HG03045 (cell line): Measurements from ENCODE around the gene PPT1.
"Not testable (repeated sequence)": the region's sequence is repeated elsewhere in the genome, so short reads cannot be mapped to it uniquely, and the experiment has no call there.

Experiments
- ATAC-seq: cut with Tn5 transposase; IDR thresholded peaks from one replicate; pipeline ENCODE4 v1.9.1; 2021; ENCODE audit warnings: mild to moderate bottlenecking, moderate library complexity; ENCODE audit not compliant: unreplicated experiment

The PPT1 gene

DNA sequence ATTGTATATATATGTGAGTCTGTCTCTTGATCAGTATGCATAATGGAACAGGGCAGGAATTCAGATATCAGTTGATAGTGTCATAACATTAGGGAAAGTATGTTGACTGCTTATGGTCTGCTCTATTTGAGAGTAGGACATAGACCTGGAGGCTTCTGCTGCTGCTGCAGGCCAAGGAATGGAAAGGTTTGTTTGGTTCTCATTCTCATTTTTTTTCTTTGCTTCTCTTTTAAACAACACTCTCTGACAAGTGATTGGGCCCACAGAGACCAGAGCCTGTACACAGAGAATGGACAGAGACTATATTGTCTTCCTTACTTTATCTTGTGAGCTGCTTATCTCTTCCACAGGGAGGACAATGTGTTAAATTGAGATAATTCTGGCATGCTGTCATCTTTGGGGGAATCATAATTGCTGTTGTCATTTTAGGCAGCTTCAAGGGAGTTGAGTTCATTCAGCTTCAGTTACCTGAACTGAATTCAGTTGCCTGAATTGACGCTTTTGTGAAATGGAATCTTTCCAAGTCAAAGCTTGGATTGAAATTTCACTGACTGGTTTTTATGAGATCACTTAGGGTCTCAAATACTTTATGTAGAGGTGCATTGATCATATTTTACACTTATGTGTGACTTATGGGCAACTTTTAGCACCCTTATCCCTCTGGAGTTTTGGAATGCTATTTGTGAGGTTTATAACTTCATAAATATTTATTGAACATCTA is 39.6 kb downstream of the PPT1 start:
- no peak for ATAC-seq

DNA sequence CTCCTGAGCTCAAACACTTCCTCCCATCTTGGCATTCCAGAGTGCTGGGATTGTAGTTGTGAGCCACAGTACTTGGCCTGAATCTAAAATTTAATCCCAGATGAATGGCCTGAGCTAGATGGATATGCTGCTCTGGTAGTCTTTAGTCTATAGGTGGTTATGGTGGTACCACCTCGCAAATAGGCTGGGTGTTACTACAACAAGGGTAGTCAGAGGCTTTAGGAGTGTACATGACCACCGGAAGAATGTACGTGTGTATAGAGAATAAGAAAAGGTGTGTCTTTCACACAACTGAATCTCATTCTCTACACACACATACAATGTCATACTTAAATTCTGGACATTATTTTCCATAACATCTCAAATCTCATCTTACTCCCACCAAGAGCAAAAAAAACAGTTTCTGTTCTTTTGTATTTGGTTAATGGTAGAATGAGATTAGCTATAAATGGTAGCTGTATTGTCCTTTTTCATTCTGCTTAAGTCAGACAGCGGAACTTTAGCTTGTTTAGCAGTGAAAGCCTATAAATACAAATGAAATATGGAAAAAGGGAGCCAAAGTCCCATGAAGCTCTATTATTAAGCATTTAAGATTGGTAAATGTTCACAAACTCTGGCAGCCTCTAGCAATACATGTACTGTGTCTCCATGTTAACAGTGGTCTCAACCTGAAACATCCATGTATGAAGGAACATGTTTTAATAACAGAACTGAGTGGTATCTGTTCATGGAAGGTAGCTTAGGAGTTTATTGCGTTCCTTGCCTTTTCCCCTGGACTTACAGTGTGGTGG is 40.3 kb downstream of the PPT1 start:
- no peak for ATAC-seq

DNA sequence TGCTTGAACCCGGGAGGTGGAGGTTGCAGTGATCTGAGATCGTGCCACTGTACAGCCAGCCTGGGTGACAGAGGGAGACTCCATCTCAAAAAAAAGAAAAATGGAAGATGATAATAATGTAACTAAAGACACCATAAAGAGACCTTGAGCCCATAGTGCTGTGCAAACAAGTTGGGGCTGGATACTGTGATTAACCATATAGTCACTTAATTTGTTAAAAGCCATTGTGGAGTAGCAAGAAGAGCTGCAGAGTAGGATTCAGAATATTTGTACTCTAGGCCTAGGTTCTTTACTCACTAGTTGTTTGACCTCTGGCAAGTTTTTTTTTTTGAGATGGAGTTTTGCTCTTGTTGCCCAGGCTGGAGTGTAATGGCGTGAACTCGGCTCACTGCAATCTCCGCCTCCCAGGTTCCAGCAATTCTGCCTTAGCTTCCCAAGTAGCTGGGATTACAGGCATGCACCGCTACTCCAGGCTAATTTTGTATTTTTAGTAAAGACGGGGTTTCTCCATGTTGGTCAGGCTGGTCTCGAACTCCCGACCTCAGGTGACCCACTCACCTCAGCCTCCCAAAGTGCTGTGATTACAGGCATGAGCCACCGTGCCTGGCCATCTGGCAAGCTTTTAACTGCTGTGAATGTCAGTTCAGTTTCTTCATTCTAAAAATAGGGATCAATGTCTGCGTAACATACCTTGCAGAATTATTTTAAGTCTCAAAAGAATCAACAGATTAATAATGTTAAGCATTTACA is 43.7 kb downstream of the PPT1 start:
- no peak for ATAC-seq

DNA sequence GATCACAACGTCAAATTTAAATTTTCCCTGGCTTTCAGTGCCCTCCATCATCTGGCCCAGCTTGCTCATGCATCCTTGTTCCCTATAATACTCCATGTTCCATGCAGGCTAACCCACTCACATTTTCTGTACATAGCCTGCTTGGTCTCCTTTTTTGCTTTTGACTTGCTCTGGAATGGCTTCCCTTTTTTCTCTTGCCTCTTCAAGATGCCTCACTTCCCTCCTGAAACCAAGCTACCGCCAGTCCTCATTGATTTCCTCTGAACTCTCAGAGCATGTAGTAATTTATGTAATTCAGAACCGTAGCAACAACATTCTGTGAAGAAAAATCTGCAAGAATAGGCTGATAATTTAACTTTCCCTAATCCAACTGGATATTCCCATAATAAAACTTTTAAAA is 46.2 kb downstream of the PPT1 start:
- ATAC-seq, result no peak

DNA sequence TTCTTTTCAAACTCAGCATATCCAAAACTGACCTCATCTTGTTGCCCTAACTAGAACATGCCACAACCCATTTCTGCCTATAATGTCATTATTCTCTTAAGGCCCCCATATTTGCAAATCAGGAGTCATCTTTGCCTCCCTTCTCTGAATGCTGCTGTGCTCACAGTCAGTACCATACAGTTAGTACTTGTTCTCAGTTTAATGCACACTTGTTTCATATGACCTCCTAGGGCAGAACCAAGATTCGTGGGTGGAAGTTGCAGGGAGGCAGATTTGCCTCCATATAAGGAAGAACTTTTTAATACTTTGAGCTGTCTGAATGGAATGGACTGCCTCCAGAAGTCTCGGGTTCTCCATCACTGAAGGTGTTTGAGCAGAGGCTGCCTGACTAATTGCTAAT is 47.3 kb downstream of the PPT1 start:
- ATAC-seq, result no peak

DNA sequence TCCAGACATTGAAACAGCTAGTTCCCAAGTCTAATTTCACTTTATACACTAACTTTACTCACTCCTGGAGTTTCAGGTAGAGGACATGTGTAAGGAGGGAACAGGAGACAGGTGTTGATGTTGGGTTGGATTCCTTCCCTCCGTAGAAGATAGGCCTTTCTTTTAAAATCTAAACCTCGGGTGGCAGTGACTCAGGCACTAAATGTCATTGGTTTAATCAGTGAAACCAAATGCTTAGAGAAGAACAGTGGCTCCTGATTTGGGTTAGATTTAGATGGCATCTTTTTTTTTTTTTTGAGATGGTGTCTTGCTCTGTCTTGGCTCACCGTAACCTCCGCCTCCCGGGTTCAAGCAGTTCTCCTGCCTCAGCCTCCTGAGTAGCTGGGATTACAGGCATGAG is 49.3 kb downstream of the PPT1 start:
- no peak for ATAC-seq

DNA sequence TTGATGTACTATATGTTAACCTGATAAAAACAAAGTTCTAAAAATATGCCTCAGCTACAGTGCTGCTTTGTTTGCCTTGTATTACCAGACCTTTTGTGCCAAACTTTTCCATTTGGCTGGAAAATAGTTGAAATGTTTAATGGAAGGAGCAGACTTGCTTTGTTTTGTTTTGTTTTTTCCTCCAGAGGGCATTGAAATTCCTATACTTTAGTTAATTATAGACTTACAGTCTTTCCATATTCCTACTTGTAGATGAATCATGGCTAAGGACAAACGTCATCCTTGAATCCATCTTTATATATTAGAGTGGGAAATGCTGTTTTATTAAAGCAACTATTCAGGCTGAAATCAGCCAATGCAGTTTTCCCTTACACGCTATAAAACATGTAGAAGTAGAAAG is 49.8 kb downstream of the PPT1 start:
- no peak for ATAC-seq

DNA sequence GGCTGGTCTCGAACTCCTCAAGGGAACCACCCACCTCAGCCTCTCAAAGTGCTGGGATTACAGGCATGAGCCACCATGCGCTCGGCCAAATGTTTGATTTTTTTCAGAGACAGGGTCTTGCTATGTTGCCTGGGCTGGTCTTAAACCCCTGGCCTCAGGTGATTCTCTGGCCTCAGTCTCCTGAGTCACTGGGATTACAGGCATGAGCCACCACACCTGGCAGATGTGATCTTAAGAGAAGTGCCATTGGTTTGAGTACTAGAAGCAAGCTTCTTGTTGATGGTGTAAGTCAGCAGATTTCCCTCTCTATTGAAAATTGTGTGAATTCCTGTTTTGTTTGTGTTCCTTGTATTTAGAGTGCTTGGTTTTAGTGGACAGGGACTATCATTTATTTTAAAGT is 51.3 kb downstream of the PPT1 start:
- no peak for ATAC-seq

DNA sequence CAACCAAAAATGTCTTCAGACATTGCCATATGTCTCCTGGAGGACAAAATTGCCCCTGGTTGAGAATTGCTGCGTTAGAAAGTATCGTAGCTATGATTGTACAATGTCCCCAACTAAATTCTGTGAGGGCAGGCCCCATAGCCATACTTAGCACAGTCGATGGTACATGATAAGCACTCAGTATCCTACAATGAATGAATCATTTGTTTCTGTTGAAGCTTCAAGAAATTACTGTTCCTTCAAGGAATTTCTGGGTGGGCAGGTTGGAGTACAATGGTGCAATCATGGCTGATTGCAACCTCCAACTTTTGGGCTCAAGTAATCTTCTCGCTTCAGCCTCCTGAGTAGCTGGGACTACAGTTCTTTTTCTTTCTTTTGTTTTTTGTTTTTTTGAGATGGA is 51.9 kb downstream of the PPT1 start:
- no peak for ATAC-seq

DNA sequence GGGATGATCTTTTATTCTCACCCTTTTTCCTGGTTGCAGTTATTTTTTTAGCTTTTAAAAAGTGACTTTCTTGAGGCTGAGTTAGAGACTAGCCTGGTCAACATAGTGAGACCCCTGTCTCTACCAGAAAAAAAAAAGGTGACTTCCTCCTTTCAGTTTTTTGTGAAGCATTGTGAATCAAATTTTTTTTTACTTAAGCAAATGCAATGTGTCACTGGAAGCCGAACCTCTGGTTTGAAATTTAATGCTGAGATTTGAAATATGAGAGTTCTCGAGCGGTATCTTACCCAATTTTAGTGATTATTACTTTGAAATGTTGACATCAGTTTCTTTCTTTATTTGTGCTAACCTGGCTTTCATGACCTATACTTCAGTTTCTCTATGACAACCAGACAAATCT is 52.9 kb downstream of the PPT1 start:
- ATAC-seq, result no peak

DNA sequence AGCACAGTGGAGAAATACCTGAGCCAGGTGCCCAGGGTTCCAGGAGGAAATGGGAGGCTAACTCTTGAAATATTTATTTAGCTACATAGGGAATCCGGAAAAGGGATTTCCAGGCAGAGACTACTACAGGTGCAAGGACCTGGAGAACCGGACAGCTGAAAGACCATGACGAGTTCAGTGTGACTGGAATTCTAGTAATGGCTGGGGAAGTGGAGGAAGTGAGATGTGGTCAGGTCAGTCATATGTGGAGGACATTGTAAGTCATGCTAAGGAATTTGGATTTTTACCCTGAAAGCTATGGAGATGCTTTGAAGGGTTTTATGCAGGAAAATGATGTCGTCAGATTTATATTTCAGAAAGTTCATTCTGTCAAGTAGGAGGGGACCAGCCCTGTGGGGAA is 54.7 kb downstream of the PPT1 start:
- ATAC-seq, result no peak

DNA sequence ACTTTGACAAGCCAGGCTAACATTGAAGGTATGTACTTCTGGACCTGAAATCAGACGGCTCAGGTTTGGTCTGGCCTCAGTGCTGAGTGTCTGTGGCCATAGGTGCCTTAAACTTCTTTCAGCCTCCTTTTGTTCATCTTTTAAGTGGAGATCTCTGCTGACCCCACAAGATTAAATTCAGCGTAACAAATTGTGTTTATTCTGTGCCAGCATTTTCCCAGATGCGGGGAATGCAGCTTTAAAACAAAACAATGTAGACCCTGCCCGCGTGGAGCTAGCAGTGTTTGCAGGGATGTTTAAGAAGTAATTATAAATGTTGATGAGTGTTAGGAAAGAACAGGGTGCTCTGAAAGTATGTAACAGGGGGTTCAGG is 55.6 kb downstream of the PPT1 start:
- no peak for ATAC-seq

DNA sequence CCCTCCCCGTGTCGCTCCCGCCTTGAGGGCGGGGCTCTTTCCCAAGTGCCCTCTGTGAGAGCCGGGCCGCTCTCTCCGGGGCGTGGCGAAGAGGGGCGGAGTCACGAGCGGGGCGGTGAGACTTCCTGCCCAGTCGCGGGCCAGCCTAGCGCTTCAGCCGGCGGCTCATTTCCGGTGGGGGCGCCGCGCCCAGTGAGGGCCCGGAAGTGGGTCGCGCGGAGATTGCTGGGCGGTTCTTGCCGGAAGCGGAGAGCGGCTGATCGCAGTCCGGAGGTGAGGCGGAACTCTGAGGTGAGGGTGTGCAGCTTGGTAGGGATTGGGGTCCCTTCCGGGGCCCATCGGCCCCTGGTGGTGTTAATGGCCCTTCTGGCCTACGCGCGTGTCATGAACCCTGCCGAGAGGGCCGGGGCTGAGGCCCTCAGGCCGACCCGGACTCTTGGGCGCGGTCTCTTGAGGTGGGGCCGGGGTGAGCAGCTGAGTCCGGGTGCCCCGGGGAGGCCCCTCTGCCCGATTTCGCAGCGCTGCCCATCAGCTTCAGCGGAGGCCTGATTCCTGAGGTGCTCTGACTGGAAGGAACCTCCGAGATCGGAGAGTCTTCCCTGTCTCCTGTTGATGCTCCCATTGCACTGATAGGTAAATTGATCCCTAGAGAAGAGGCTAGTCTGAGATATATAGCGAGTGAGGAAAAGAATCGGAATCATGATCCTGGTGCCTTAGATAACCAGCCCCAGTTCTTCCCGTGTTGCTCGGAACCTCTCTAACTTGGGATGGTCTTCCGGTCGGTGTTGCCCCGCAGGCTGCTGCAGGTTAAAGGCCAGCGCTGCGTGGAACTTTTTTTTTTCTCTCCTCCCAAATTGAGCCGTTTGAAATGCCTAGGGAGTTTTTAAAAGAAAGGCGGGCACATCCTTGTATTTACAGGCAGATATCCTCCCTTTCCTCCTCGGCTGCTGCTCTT is 56.3 kb downstream of the PPT1 start, which contains the start of gene CAP1:
Gene CAP1 (plus strand): TSS at position 219 of the 955 bp plus-strand sequence. CDS start 18,618 bp downstream, outside the sequence.
- ATAC-seq, result peak; percentile 84

DNA sequence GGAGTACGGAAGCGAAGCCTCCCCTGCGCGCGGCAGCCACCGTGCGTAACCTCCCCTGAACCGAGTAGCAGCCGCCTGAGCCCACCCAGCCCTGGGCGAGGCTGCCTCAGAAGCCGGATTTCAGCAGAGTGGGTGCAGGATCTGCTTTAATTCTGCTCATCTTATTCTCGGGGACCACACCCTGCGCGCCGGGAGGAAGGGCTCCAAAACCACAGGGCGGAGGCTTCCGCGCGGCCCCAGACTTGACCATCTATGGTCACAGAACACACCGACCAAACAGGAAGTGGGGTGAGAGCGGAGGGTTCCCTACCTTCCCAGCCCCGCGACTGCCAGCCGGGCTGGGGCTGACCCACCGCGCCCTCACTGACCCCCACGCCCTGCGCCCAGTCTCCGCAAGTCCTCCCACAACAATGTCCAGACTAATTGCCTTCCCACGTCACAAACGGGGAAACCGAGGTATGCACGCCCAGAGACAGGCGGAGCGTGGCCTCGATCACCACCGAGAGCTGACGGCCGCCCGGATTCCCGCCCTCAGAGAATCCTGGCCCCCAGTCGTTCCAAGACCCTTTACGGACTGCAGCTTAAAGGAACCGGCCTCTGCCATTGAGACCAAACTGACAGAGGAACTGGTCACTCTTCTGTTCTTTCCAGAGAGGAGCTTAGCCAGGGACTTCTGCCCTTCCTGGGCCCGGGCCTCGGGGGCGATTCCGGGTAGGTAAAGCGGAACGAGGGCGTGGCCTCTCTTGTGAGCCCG is 57.1 kb downstream of the PPT1 start:
- ATAC-seq, result peak; percentile 57

DNA sequence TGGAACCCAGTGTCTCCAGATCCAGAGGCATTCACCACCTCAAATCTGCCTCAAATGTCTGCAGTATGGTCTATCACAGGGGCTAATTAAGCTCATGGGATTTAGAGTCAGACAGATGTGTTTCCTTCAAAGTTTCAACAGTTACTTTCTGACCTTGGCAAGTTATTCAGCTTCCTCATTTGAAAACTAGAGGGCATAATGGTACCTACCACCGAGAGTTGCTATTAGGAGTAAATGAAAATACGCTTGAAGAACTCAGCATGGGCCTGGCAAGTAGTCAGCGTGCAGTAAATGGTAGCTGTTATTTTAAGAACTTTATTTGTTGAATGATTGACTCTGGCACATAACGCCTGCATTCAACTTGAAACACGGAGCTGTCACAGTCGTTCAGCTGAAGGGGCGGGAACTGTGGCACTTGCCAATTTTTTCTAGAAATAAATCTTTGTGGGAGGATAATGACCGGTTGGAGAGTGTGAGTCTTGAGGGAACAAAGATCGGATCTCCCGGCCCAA is 57.8 kb downstream of the PPT1 start:
- no peak for ATAC-seq

DNA sequence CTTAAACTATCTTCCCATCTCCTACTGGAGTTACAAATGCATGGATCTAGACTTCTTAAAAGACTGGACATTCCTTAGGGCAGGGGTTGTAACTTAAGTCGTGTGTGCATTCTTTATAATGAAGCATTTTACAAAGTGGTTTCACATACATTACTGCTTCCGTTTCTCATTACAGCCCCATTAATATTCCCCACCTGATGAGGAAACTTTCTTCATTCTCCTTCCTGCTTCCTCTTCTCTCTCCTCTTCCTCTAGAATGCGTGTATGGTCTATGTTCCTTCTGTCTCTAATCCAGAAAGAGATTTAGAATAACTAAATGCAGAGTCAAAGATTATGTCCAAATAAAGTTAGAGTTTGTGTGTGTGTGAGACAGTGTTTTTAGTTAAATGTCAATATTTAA is 58.4 kb downstream of the PPT1 start:
- no peak for ATAC-seq

DNA sequence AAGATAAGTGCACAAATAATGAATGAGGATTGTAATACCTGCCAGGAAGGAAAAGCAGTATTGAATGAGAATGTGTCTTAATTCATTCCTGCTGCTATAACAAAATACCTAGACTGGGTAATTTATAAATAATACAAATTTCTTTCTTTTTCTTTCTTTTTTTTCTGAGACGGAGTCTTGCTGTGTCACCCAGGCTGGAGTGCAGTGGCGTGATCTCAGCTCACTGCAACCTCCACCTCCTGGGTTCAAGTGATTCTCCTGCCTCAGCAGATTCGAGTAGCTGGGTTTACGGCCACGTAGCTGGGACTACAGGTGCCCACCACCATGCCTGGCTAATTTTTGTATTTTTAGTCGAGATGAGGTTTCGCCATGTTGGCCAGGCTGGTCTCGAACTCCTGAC is 59.8 kb downstream of the PPT1 start:
- not testable (repeated sequence) for ATAC-seq

DNA sequence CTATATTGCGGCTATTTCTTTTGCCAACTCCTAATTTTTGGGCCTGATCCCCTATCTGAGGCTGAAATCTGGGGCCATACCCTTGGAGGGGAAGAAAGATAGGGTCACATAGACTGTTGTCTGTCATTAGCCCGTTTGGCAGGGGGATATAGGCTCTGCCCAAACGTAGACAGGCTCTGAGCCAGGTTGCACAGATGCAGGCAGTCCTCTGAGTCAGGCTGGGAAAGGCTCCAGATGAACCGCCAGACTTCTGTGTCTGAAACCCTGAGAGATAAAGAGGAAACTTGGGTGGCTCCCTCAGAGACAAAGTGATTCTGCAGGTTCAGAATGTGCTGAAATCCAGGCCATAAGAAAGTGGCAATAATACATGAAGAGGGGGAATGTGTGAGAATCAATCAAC is 60.5 kb downstream of the PPT1 start:
- no peak for ATAC-seq

DNA sequence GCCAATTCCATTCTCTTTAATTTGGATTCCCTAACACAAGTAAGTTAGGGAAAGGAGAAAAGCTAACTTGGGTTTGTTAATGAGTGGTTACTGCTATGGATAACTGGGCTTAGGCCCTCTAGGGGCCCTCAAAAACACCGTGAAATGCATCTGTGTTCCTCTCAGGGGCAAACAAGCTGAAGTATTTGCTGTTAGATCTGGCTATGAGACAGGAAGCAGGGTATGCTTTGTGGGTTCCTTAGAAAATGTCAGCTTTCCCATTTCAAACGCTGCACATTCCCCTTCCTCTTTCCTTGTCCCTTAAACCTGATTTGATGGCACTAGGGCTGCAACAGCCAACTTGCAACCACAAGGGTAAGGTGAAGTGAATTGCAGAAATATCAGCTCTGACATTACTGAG is 62.2 kb downstream of the PPT1 start:
- no peak for ATAC-seq
